HepG2 (cell line): Measurements from ENCODE around the gene EPS8. TPM values are rescaled to one million over a fixed set of nuclear protein-coding genes. Genes with fewer than 3 reads are reported as not detected.

Source experiments
- BCL6 ChIP-seq: IDR thresholded peaks from 2 replicates; pipeline ENCODE4 v1.6.1; 2016; ENCODE audit warnings: missing genetic modification reagents, missing compliant biosample characterization
- CEBPB ChIP-seq: IDR thresholded peaks from 2 replicates; pipeline ENCODE4 v1.6.1; 2011; ENCODE audit warnings: low read depth, low read length, improper control_type of control experiment, borderline replicate concordance
- MED1 ChIP-seq: sonication (generic); formaldehyde crosslinking; IDR thresholded peaks from 2 replicates; pipeline ENCODE4 v1.4.0; 2020; ENCODE audit warnings: missing genetic modification reagents
- NFKBIZ ChIP-seq: IDR thresholded peaks from 2 replicates; pipeline ENCODE4 v1.6.1; 2018; ENCODE audit warnings: missing genetic modification reagents, missing compliant biosample characterization
- TSC22D2 ChIP-seq: sonication (generic); formaldehyde crosslinking; IDR thresholded peaks from 2 replicates; pipeline ENCODE4 v1.5.1; 2020; ENCODE audit warnings: missing genetic modification reagents, mild to moderate bottlenecking, borderline replicate concordance
- polyA plus RNA-seq, 8 experiments: library from polyadenylated mRNA; depleted of rRNA in 3 of 8; stranded (reverse) in 7 of 8; unstranded in 1 of 8; fragments of >200 nt; fragmentation: Illumina TruSeq in 4 of 8; extraction: Trizol in 4 of 8; gene quantifications; 2 replicates each; pipeline versions ENCODE4 v1.2.1 to v1.2.3, GENCODE V29; 2011 to 2016; ENCODE audit warnings: low read depth in 4 of 8, missing spikeins in 1 of 8, mixed read lengths in 1 of 8; ENCODE audit not compliant: insufficient read depth in 1 of 8
- total RNA-seq, 5 experiments: library from RNA; depleted of rRNA; stranded (reverse); fragments of >200 nt; fragmentation: Illumina TruSeq; extraction: Trizol; gene quantifications; 2 replicates each; pipeline ENCODE4 v1.2.3, GENCODE V29; 2016; ENCODE audit warnings: low read depth in 1 of 5
- TF ChIP-seq, protein P1 (sequence below): sonication (generic); formaldehyde crosslinking; conservative IDR thresholded peaks from 2 replicates; pipeline ENCODE4 v1.4.0; 2020; ENCODE audit warnings: mild to moderate bottlenecking, missing genetic modification reagents, moderate library complexity
- TF ChIP-seq, protein P2 (sequence below): IDR thresholded peaks from 2 replicates; pipeline ENCODE4 v1.4.0; 2020; ENCODE audit warnings: mild to moderate bottlenecking, missing genetic modification reagents
- TF ChIP-seq, protein P3 (sequence below): sonication (generic); formaldehyde crosslinking; IDR thresholded peaks from 2 replicates; pipeline ENCODE4 v1.4.0; 2020; ENCODE audit warnings: mild to moderate bottlenecking, missing genetic modification reagents, borderline replicate concordance
- TF ChIP-seq, protein P4 (sequence below): IDR thresholded peaks from 2 replicates; pipeline ENCODE4 v1.6.1; 2016; ENCODE audit warnings: low read depth, missing genetic modification reagents, missing compliant biosample characterization

The EPS8 gene
- total and polyA plus RNA-seq, 2 of the 13 experiments (the other 11 are each of a cell fraction or from before 2014, with no cell fraction given): 37.1 to 43.4 TPM

DNA sequence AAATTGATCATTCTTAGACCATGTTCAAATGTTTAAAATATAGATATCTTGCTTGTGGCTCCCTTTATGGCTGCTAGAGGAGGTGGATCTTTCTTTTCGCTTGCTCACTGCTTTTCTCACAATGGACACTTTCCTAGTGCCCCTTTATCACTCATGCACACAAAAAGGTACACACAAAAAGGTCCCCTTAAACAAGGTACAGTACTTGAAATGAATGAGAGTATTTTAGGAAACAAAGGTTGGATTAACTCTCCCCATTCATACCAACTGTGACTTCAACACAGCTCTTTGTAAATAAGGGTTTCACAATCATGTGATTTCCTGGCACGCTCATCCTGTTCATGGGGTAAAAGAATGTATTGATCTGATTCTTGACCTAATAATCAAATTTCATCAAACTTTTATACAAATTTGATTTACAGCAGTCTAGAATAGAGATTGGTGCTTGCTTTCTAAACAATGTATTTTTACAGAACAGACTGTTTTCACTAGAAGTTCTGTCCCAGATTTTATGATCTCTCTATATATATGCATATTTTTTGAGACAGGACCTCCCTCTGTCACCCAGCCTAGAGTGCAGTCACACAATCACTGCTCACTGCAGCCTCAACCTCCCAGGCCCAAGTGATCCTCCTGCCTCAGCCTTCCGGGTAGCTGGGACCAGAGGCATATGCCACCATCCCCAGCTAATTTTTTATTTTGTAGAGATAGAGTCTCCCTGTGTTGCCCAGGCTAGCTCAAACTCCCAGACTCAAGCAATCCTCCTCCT is 34.4 kb upstream of the EPS8 start (continued):
- TF ChIP-seq, protein P1, sequence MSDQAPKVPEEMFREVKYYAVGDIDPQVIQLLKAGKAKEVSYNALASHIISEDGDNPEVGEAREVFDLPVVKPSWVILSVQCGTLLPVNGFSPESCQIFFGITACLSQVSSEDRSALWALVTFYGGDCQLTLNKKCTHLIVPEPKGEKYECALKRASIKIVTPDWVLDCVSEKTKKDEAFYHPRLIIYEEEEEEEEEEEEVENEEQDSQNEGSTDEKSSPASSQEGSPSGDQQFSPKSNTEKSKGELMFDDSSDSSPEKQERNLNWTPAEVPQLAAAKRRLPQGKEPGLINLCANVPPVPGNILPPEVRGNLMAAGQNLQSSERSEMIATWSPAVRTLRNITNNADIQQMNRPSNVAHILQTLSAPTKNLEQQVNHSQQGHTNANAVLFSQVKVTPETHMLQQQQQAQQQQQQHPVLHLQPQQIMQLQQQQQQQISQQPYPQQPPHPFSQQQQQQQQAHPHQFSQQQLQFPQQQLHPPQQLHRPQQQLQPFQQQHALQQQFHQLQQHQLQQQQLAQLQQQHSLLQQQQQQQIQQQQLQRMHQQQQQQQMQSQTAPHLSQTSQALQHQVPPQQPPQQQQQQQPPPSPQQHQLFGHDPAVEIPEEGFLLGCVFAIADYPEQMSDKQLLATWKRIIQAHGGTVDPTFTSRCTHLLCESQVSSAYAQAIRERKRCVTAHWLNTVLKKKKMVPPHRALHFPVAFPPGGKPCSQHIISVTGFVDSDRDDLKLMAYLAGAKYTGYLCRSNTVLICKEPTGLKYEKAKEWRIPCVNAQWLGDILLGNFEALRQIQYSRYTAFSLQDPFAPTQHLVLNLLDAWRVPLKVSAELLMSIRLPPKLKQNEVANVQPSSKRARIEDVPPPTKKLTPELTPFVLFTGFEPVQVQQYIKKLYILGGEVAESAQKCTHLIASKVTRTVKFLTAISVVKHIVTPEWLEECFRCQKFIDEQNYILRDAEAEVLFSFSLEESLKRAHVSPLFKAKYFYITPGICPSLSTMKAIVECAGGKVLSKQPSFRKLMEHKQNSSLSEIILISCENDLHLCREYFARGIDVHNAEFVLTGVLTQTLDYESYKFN (CRISPR knock-in tag): peak; percentile 89
- TF ChIP-seq TSC22D2 (CRISPR knock-in tag): 0 out of 2 replicates have a peak, but pooled peaks have one; percentile 11
- peak; percentile 94 for TF ChIP-seq CEBPB
- peak; percentile 77; the same call in 1 of the 2 replicates for TF ChIP-seq NFKBIZ (CRISPR knock-in tag)
- TF ChIP-seq, protein P2, sequence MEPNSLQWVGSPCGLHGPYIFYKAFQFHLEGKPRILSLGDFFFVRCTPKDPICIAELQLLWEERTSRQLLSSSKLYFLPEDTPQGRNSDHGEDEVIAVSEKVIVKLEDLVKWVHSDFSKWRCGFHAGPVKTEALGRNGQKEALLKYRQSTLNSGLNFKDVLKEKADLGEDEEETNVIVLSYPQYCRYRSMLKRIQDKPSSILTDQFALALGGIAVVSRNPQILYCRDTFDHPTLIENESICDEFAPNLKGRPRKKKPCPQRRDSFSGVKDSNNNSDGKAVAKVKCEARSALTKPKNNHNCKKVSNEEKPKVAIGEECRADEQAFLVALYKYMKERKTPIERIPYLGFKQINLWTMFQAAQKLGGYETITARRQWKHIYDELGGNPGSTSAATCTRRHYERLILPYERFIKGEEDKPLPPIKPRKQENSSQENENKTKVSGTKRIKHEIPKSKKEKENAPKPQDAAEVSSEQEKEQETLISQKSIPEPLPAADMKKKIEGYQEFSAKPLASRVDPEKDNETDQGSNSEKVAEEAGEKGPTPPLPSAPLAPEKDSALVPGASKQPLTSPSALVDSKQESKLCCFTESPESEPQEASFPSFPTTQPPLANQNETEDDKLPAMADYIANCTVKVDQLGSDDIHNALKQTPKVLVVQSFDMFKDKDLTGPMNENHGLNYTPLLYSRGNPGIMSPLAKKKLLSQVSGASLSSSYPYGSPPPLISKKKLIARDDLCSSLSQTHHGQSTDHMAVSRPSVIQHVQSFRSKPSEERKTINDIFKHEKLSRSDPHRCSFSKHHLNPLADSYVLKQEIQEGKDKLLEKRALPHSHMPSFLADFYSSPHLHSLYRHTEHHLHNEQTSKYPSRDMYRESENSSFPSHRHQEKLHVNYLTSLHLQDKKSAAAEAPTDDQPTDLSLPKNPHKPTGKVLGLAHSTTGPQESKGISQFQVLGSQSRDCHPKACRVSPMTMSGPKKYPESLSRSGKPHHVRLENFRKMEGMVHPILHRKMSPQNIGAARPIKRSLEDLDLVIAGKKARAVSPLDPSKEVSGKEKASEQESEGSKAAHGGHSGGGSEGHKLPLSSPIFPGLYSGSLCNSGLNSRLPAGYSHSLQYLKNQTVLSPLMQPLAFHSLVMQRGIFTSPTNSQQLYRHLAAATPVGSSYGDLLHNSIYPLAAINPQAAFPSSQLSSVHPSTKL: peak; percentile 98
- TF ChIP-seq, protein P3, sequence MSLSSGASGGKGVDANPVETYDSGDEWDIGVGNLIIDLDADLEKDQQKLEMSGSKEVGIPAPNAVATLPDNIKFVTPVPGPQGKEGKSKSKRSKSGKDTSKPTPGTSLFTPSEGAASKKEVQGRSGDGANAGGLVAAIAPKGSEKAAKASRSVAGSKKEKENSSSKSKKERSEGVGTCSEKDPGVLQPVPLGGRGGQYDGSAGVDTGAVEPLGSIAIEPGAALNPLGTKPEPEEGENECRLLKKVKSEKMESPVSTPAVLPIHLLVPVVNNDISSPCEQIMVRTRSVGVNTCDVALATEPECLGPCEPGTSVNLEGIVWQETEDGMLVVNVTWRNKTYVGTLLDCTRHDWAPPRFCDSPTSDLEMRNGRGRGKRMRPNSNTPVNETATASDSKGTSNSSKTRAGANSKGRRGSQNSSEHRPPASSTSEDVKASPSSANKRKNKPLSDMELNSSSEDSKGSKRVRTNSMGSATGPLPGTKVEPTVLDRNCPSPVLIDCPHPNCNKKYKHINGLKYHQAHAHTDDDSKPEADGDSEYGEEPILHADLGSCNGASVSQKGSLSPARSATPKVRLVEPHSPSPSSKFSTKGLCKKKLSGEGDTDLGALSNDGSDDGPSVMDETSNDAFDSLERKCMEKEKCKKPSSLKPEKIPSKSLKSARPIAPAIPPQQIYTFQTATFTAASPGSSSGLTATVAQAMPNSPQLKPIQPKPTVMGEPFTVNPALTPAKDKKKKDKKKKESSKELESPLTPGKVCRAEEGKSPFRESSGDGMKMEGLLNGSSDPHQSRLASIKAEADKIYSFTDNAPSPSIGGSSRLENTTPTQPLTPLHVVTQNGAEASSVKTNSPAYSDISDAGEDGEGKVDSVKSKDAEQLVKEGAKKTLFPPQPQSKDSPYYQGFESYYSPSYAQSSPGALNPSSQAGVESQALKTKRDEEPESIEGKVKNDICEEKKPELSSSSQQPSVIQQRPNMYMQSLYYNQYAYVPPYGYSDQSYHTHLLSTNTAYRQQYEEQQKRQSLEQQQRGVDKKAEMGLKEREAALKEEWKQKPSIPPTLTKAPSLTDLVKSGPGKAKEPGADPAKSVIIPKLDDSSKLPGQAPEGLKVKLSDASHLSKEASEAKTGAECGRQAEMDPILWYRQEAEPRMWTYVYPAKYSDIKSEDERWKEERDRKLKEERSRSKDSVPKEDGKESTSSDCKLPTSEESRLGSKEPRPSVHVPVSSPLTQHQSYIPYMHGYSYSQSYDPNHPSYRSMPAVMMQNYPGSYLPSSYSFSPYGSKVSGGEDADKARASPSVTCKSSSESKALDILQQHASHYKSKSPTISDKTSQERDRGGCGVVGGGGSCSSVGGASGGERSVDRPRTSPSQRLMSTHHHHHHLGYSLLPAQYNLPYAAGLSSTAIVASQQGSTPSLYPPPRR (CRISPR knock-in tag): peak; percentile 67; the same call in 1 of the 2 replicates
- TF ChIP-seq BCL6 (CRISPR knock-in tag): peak; percentile 91
- peak; percentile 83 for TF ChIP-seq MED1 (CRISPR knock-in tag)
- TF ChIP-seq, protein P4, sequence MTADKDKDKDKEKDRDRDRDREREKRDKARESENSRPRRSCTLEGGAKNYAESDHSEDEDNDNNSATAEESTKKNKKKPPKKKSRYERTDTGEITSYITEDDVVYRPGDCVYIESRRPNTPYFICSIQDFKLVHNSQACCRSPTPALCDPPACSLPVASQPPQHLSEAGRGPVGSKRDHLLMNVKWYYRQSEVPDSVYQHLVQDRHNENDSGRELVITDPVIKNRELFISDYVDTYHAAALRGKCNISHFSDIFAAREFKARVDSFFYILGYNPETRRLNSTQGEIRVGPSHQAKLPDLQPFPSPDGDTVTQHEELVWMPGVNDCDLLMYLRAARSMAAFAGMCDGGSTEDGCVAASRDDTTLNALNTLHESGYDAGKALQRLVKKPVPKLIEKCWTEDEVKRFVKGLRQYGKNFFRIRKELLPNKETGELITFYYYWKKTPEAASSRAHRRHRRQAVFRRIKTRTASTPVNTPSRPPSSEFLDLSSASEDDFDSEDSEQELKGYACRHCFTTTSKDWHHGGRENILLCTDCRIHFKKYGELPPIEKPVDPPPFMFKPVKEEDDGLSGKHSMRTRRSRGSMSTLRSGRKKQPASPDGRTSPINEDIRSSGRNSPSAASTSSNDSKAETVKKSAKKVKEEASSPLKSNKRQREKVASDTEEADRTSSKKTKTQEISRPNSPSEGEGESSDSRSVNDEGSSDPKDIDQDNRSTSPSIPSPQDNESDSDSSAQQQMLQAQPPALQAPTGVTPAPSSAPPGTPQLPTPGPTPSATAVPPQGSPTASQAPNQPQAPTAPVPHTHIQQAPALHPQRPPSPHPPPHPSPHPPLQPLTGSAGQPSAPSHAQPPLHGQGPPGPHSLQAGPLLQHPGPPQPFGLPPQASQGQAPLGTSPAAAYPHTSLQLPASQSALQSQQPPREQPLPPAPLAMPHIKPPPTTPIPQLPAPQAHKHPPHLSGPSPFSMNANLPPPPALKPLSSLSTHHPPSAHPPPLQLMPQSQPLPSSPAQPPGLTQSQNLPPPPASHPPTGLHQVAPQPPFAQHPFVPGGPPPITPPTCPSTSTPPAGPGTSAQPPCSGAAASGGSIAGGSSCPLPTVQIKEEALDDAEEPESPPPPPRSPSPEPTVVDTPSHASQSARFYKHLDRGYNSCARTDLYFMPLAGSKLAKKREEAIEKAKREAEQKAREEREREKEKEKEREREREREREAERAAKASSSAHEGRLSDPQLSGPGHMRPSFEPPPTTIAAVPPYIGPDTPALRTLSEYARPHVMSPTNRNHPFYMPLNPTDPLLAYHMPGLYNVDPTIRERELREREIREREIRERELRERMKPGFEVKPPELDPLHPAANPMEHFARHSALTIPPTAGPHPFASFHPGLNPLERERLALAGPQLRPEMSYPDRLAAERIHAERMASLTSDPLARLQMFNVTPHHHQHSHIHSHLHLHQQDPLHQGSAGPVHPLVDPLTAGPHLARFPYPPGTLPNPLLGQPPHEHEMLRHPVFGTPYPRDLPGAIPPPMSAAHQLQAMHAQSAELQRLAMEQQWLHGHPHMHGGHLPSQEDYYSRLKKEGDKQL (CRISPR knock-in tag): peak; percentile 79
